Transverse colon (tissue), 4 donors: ENCODE measurements around the gene FCGR2B.
"Not testable (repeated sequence)": the region's sequence is repeated elsewhere in the genome, so short reads cannot be mapped to it uniquely, and the experiment has no call there.

ENCODE experiments used
- EP300 ChIP-seq: sonication (generic); formaldehyde crosslinking; IDR thresholded peaks from one replicate; pipeline ENCODE4 v1.6.1; 2017; ENCODE audit warnings: antibody characterized with exemption, low read depth
- POLR2A ChIP-seq: fragments of 450-650 bp; IDR thresholded peaks from one replicate; pipeline ENCODE4 v1.6.1; 2016; ENCODE audit warnings: antibody characterized with exemption, mild to moderate bottlenecking, moderate library complexity
- POLR2AphosphoS5 ChIP-seq, 3 donors: sonication (generic); formaldehyde crosslinking; IDR thresholded peaks; one replicate each; pipeline ENCODE4 v1.6.1; 2016; ENCODE audit warnings: antibody characterized with exemption in 3 of 3
- TF ChIP-seq, protein P1 (sequence below), 5 experiments: fragments of 200-600 bp in 3 of 5; fragments of 450-650 bp in 2 of 5; sonication (generic) in 3 of 5; IDR thresholded peaks; 1 replicate in 2 of 5; 2 replicates in 3 of 5; pipeline ENCODE4 v1.5.1; 2016 to 2017; ENCODE audit warnings: antibody characterized with exemption in 5 of 5, inconsistent platforms in 3 of 5, mild to moderate bottlenecking in 2 of 5, moderate library complexity in 1 of 5

GRCh38 chr1:161663569-161663968 lies 626 bp downstream of the FCGR2B start:
- TF ChIP-seq, protein P1, sequence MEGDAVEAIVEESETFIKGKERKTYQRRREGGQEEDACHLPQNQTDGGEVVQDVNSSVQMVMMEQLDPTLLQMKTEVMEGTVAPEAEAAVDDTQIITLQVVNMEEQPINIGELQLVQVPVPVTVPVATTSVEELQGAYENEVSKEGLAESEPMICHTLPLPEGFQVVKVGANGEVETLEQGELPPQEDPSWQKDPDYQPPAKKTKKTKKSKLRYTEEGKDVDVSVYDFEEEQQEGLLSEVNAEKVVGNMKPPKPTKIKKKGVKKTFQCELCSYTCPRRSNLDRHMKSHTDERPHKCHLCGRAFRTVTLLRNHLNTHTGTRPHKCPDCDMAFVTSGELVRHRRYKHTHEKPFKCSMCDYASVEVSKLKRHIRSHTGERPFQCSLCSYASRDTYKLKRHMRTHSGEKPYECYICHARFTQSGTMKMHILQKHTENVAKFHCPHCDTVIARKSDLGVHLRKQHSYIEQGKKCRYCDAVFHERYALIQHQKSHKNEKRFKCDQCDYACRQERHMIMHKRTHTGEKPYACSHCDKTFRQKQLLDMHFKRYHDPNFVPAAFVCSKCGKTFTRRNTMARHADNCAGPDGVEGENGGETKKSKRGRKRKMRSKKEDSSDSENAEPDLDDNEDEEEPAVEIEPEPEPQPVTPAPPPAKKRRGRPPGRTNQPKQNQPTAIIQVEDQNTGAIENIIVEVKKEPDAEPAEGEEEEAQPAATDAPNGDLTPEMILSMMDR (IDR thresholded peaks at IDR 0.05), result not testable (repeated sequence)
- TF ChIP-seq EP300; POLR2AphosphoS5 (IDR thresholded peaks at IDR 0.05); POLR2A: not testable (repeated sequence)
